ENCODE data around the gene NAA16. TPM values are rescaled to one million over a fixed set of nuclear protein-coding genes. Genes with fewer than 3 reads are reported as not detected.
A peak's percentile ranks its signal among the peaks of the same experiment; 100 is the strongest.
"Not testable (repeated sequence)": the region's sequence is repeated elsewhere in the genome, so short reads cannot be mapped to it uniquely, and the experiment has no call there.

The NAA16 gene
- total RNA-seq, 1 experiment from 2014 or later = 26.7 TPM

DNA sequence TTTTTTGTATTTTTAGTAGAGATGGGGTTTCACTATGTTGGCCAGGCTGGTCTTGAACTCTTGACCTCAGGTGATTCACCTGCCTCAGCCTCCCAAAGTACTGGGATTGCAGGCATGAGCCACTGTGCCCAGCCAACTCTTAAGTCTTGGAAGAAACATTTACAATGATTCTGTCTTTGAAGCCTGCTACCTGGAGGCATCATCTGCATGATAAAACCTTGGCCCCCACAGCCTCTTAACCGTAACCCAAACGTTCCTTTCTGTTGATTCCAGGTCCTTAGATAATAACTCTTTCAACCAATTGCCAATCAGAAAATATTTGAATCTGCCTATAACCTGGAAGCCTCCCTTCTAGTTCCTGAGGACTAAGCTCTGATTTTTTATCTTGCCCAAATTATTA, 31.9 kb upstream of the NAA16 start:
- DNase-seq; H2AFZ ChIP-seq (ENCODE audit: low read length); H3K4me3 ChIP-seq (ENCODE audit: low read length); H3K79me2 ChIP-seq (ENCODE audit: low read length); H3K9ac ChIP-seq (ENCODE audit: low read length); H3K36me3 ChIP-seq (ENCODE audit: insufficient read depth, low read length); H3K27ac ChIP-seq (ENCODE audit: low read length); H3K27me3 ChIP-seq (ENCODE audit: low read length); H3K4me2 ChIP-seq (ENCODE audit: low read depth, low read length, poor library complexity, severe bottlenecking); H3K9me2 ChIP-seq (replicated peaks; ENCODE audit: insufficient read depth, low read length); H4K20me1 ChIP-seq (ENCODE audit: insufficient read depth, low read depth, low read length); H3K9me3 ChIP-seq (ENCODE audit: low read length): not testable (repeated sequence)
- peaks cover 11% of the 10 kb centered on the region for H3K4me1 ChIP-seq (ENCODE audit: low read length)

DNA sequence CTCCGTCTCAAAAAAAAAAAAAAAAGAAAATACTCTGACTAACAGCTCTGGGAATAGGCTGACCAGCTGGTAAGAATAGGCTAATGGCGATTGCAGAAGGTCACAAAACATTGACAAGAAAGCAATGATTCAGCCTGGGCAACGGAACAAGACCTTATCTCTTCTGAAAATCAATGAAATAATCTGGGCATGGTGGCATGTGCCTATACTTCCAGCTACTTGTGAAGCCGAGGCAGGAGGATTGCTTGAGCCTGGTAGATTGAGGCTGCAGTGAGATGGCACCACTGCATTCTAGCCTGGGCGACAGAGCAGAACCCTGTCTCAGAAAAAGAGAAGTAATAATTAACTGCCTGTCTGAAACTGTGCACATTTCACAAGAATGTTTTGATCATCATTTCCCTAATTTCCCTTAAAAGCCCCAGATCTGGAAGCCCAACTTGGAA, 28.9 kb upstream of the NAA16 start:
- DNase-seq = peak; percentile 48
- no peak overlapping the region for H3K9ac ChIP-seq (ENCODE audit: low read length)
- H3K27me3 ChIP-seq (ENCODE audit: low read length) = no peaks in the 10 kb centered on the region
- H3K4me2 ChIP-seq (ENCODE audit: low read depth, low read length, poor library complexity, severe bottlenecking) = peak overlapping the region; percentile 21
- no peaks in the 10 kb centered on the region for H3K9me3 ChIP-seq (ENCODE audit: low read length)
- no peak overlapping the region for H3K27ac ChIP-seq (ENCODE audit: low read length)
- H3K79me2 ChIP-seq (ENCODE audit: low read length) = no peaks in the 10 kb centered on the region
- no peaks in the 10 kb centered on the region for H3K36me3 ChIP-seq (ENCODE audit: insufficient read depth, low read length)
- H4K20me1 ChIP-seq (ENCODE audit: insufficient read depth, low read depth, low read length) = no peaks in the 10 kb centered on the region
- H3K4me1 ChIP-seq (ENCODE audit: low read length) = peaks cover 11% of the 10 kb centered on the region
- H3K4me3 ChIP-seq (ENCODE audit: low read length) = no peak overlapping the region; the same call in 1 of the 2 replicates
- H2AFZ ChIP-seq (ENCODE audit: low read length) = no peak overlapping the region
- H3K9me2 ChIP-seq (replicated peaks; ENCODE audit: insufficient read depth, low read length) = no peaks in the 10 kb centered on the region

DNA sequence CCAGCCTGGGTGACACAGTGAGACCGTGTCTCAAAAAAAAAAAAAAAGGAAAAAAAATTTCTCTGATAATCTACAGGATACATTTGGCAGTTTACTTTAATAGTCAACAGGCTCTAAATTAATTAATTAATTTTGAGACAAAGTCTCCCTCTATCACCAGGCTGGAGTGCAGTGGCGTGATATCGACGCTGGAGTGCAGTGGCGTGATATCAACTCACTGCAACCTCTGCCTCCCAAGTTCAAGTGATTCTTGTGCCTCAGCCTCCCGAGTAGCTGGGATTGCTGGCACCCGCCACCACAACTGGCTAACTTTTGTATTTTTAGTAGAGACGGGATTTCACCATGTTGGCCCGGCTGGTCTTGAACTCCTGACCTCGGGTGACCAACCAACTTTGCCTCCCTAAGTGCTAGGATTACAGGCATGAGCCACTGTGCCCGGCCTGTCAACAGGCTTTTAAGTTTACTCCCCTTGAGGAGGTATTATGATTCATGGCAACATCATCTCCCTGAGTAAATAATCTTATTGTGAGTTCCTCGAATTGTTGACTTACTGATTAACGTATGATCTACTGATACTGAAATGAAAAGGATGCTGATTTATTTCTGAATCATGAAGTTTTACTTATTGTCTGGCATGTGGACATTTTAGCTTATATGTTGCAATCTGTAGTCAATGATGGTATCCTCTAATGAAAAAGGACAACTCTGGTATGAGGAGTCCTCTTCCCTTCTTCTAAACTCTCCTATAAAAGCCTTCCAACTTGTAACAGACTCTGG, 26.4 kb upstream of the NAA16 start:
- Histone ChIP-seq H3K4me1 (ENCODE audit: low read length) (peaks cover 11% of the 10 kb centered on the region), H3K9me3 (ENCODE audit: low read length) (no peaks in the 10 kb centered on the region), H3K4me2 (ENCODE audit: low read depth, low read length, poor library complexity, severe bottlenecking) (no peak overlapping the region), H3K79me2 (ENCODE audit: low read length) (no peaks in the 10 kb centered on the region), H3K27me3 (ENCODE audit: low read length) (no peaks in the 10 kb centered on the region), H3K4me3 (ENCODE audit: low read length) (no peak overlapping the region), H2AFZ (ENCODE audit: low read length) (no peak overlapping the region), H3K9me2 (replicated peaks; ENCODE audit: insufficient read depth, low read length) (no peaks in the 10 kb centered on the region), H3K9ac (ENCODE audit: low read length) (no peak overlapping the region), H4K20me1 (ENCODE audit: insufficient read depth, low read depth, low read length) (no peaks in the 10 kb centered on the region), H3K36me3 (ENCODE audit: insufficient read depth, low read length) (no peaks in the 10 kb centered on the region), H3K27ac (ENCODE audit: low read length) (no peak overlapping the region)
- no peak for DNase-seq

DNA sequence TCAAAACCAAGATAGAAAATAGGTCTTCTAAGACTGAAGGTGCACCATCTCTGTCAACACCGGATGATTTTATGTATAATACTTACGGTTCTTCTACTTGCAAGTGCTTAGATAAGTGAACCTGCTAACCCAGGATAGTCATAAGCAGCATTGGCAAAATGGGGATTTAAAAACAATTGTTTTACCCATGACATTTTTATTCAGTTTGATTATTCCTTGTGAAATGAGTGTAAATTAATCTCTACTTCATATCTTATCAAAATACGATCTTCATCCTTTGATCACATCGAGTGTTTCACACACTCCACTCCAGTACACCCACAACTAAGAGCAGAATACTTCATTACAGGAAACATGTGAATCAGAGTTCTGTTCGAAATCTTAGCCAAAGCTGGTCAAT, 24.7 kb upstream of the NAA16 start:
- no peaks in the 10 kb centered on the region for H3K9me3 ChIP-seq (ENCODE audit: low read length)
- H3K9me2 ChIP-seq (replicated peaks; ENCODE audit: insufficient read depth, low read length) = no peaks in the 10 kb centered on the region
- H3K36me3 ChIP-seq (ENCODE audit: insufficient read depth, low read length) = no peaks in the 10 kb centered on the region
- DNase-seq = no peak
- no peaks in the 10 kb centered on the region for H3K27me3 ChIP-seq (ENCODE audit: low read length)
- no peak overlapping the region for H3K9ac ChIP-seq (ENCODE audit: low read length)
- H4K20me1 ChIP-seq (ENCODE audit: insufficient read depth, low read depth, low read length) = no peaks in the 10 kb centered on the region
- H3K4me2 ChIP-seq (ENCODE audit: low read depth, low read length, poor library complexity, severe bottlenecking) = no peak overlapping the region
- H3K4me3 ChIP-seq (ENCODE audit: low read length) = no peak overlapping the region
- H3K27ac ChIP-seq (ENCODE audit: low read length) = no peak overlapping the region
- no peak overlapping the region for H2AFZ ChIP-seq (ENCODE audit: low read length)
- H3K4me1 ChIP-seq (ENCODE audit: low read length) = peaks cover 11% of the 10 kb centered on the region
- no peaks in the 10 kb centered on the region for H3K79me2 ChIP-seq (ENCODE audit: low read length)

DNA sequence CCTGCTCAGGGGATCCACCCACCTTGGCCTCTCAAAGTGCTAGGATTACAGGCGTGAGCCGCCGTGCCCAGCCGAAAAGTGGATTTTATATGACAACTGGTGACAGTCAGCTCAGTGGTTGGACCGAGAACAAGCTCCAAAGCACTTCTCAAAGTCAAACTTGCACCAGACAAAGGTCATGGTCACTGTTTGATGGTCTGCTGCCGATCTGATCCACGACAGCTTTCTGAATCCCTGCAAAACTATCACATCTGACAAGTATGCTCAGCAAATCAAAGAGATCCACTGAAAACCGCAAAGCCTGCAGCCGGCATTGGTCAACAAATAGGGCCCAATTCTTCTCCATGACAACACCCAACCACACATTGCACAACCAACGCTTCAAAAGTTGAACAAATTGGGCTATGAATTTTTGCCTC, 21.6 kb upstream of the NAA16 start:
- no peak overlapping the region for H3K9ac ChIP-seq (ENCODE audit: low read length)
- no peaks in the 10 kb centered on the region for H3K9me2 ChIP-seq (replicated peaks; ENCODE audit: insufficient read depth, low read length)
- no peaks in the 10 kb centered on the region for H3K27me3 ChIP-seq (ENCODE audit: low read length)
- H3K79me2 ChIP-seq (ENCODE audit: low read length) = no peaks in the 10 kb centered on the region
- no peak overlapping the region for H3K4me2 ChIP-seq (ENCODE audit: low read depth, low read length, poor library complexity, severe bottlenecking)
- H4K20me1 ChIP-seq (ENCODE audit: insufficient read depth, low read depth, low read length) = no peaks in the 10 kb centered on the region
- no peak overlapping the region for H2AFZ ChIP-seq (ENCODE audit: low read length)
- H3K36me3 ChIP-seq (ENCODE audit: insufficient read depth, low read length) = no peaks in the 10 kb centered on the region
- no peak for DNase-seq
- no peak overlapping the region for H3K4me3 ChIP-seq (ENCODE audit: low read length)
- no peaks in the 10 kb centered on the region for H3K4me1 ChIP-seq (ENCODE audit: low read length)
- no peaks in the 10 kb centered on the region for H3K9me3 ChIP-seq (ENCODE audit: low read length)
- H3K27ac ChIP-seq (ENCODE audit: low read length) = no peak overlapping the region

DNA sequence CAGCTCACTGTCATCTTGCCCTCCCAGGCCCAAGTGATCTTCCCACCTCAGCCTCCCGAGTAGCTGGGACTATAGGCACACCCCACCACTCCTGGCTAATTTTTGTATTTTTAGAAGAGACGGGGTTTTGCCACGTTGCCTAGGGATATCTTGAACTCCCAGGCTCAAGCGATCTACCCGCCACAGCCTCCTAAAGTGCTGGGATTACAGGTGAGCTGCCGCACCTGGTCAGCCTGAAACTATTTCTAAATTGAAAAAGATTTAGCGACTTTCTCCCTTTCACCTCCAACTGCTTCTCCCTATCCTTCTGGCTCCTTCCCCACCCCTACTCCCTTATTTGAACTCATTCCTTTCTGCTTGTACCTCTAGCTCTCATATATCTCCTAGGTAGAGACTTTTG, 19.8 kb upstream of the NAA16 start:
- no peak overlapping the region for H3K27ac ChIP-seq (ENCODE audit: low read length)
- H3K4me1 ChIP-seq (ENCODE audit: low read length) = no peaks in the 10 kb centered on the region
- H4K20me1 ChIP-seq (ENCODE audit: insufficient read depth, low read depth, low read length) = no peaks in the 10 kb centered on the region
- H3K27me3 ChIP-seq (ENCODE audit: low read length) = no peaks in the 10 kb centered on the region
- no peak overlapping the region for H2AFZ ChIP-seq (ENCODE audit: low read length)
- no peak overlapping the region for H3K4me2 ChIP-seq (ENCODE audit: low read depth, low read length, poor library complexity, severe bottlenecking)
- H3K9ac ChIP-seq (ENCODE audit: low read length) = no peak overlapping the region
- no peaks in the 10 kb centered on the region for H3K36me3 ChIP-seq (ENCODE audit: insufficient read depth, low read length)
- H3K9me3 ChIP-seq (ENCODE audit: low read length) = no peaks in the 10 kb centered on the region
- no peaks in the 10 kb centered on the region for H3K9me2 ChIP-seq (replicated peaks; ENCODE audit: insufficient read depth, low read length)
- no peak for DNase-seq
- H3K4me3 ChIP-seq (ENCODE audit: low read length) = no peak overlapping the region
- no peaks in the 10 kb centered on the region for H3K79me2 ChIP-seq (ENCODE audit: low read length)

DNA sequence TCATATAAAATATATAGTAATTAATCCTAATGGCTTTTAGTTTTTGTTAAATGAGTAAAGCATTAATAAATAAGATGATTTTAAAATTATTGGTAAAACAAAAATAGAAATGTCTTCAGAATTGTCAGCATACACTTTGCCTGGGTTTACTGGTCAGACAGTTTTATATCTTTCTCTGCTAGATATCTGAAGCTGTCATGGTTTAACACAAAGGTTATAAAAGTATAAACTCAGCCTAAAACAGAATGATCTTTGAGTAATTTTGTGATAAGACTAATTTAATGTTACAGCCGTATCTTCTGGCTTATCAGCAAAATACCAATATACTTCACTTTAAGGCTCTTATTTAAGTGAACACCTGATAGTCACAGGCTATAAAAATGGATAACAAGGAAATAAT, 17.8 kb upstream of the NAA16 start:
- H3K9me3 ChIP-seq (ENCODE audit: low read length) = no peaks in the 10 kb centered on the region
- H3K9me2 ChIP-seq (replicated peaks; ENCODE audit: insufficient read depth, low read length) = no peaks in the 10 kb centered on the region
- no peaks in the 10 kb centered on the region for H3K36me3 ChIP-seq (ENCODE audit: insufficient read depth, low read length)
- no peak overlapping the region for H3K27ac ChIP-seq (ENCODE audit: low read length)
- no peaks in the 10 kb centered on the region for H3K79me2 ChIP-seq (ENCODE audit: low read length)
- no peak overlapping the region for H3K4me3 ChIP-seq (ENCODE audit: low read length)
- no peaks in the 10 kb centered on the region for H3K27me3 ChIP-seq (ENCODE audit: low read length)
- no peaks in the 10 kb centered on the region for H4K20me1 ChIP-seq (ENCODE audit: insufficient read depth, low read depth, low read length)
- no peak overlapping the region for H2AFZ ChIP-seq (ENCODE audit: low read length)
- H3K4me1 ChIP-seq (ENCODE audit: low read length) = no peaks in the 10 kb centered on the region
- H3K9ac ChIP-seq (ENCODE audit: low read length) = no peak overlapping the region
- DNase-seq = no peak
- H3K4me2 ChIP-seq (ENCODE audit: low read depth, low read length, poor library complexity, severe bottlenecking) = no peak overlapping the region

DNA sequence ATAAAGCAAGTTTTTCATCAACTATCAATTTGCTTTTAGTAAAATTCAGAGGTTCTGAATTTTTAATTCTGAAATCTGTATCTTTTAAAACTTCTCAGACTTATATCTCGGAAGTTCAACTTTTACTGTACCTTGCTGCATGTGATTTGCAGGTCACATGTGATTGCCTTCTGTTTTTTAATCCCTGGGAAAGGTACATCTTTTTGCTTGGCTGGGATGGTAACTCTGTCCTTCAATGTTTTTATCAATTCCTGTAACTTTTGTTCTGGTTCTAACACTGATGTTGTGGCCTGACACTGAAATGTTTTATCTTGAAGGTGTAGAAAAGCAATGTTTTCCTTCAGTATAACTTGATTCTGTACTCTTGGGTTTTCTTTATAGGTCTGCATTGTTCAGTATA, 16.2 kb upstream of the NAA16 start:
- Histone ChIP-seq H3K9ac (ENCODE audit: low read length) (no peak overlapping the region), H3K79me2 (ENCODE audit: low read length) (no peaks in the 10 kb centered on the region), H3K9me3 (ENCODE audit: low read length) (no peaks in the 10 kb centered on the region), H3K36me3 (ENCODE audit: insufficient read depth, low read length) (no peaks in the 10 kb centered on the region), H4K20me1 (ENCODE audit: insufficient read depth, low read depth, low read length) (no peaks in the 10 kb centered on the region), H2AFZ (ENCODE audit: low read length) (no peak overlapping the region), H3K27me3 (ENCODE audit: low read length) (no peaks in the 10 kb centered on the region), H3K4me2 (ENCODE audit: low read depth, low read length, poor library complexity, severe bottlenecking) (no peak overlapping the region), H3K4me1 (ENCODE audit: low read length) (peaks cover 6% of the 10 kb centered on the region), H3K27ac (ENCODE audit: low read length) (no peak overlapping the region), H3K9me2 (replicated peaks; ENCODE audit: insufficient read depth, low read length) (no peaks in the 10 kb centered on the region), H3K4me3 (ENCODE audit: low read length) (no peak overlapping the region)
- DNase-seq = no peak
